GM19452 (cell line): ENCODE results near the gene LACTBL1.

Experiments
- ATAC-seq: cut with Tn5 transposase; IDR thresholded peaks from one replicate; pipeline ENCODE4 v1.9.1; 2021; ENCODE audit not compliant: unreplicated experiment

LACTBL1 gene

DNA sequence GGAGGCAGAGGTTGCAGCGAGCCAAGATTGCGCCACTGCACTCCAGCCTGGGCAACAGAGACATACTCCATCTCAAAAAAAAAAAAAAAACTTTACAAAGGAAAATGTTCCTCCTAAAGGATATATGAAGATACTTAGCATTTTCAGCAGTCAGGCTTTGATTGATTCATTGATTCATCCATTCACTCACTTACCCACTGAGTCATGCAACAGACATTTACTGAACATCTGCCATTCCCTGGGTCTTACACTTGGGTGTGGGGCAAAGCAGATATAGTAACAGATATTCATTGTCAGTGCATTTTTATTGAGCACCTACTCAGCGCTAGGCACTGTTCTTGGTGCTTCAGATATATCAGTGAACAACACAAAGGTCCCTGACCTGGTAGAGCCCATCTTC, 5.6 kb upstream of the LACTBL1 start:
- no peak for ATAC-seq

DNA sequence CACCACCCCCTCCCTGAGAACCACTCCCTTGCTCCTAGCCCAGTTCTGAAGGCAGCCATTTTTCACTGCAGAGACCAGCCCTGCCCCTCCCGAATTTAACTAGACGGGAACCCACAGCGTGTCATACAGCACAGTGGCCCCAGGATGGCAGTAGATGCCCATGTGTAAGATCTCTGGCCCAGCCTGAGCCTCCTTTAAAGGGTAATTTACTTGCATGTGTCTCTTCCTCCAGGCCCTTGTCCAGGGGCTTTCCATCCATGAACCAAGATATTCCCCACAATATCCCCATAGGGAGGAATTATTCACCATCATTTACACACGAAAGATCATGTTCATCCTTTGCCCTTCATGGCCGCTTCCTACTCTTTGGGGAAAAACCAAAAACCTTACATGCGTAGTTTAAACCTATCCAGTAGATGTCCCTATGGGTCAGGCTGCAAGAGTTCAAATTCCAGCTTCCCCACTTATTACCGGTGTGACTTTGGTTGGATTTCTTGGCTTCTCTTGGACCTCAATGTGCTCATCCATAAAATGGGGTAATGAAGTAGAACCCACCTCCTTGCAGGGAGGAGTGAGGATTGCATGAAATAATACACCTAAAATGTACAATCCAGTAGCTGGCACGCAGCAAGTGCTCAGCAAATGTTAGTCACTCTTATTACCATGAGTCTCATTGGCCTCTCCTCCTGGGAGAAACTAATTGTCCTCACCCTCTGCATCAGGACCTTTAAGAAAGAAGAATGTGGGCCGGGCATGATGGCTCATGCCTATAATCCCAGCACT, 4.0 kb upstream of the LACTBL1 start:
- no peak for ATAC-seq

DNA sequence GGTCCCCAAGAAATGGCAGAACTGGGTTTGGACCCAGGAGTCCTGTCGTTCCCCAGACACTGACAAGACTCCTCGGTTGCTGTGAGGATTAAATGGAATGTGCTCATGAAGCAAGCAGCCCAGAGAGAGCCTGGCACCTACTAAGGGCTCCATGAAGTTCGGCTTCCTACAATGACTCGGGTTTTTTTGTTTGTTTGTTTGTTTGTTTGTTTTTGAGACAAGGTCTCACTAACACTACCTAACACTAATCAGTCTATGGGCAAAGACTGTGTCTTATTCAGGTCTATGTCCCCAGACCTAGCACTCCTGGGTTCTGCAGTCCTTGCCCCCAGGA, 3.4 kb upstream of the LACTBL1 start:
- ATAC-seq, result no peak

DNA sequence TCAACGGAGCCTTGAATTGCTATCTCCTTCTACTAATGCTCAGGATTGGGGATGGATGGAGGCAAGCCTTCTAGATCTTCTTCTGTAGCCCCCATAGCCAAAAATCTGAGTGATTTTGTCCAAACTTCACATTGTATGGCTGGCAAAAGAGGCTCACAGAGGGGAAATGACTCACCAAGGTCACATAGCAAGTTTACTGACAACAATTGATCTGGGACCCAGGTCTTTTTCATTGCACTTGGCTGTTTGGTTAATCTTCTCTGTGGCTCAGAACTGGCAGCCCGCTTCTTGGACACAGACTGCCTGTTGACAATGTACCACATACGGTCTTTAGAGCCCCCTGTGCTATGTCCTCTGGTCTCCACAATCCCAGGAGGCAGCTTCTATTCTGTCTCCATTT, 3.0 kb upstream of the LACTBL1 start:
- ATAC-seq, result no peak

DNA sequence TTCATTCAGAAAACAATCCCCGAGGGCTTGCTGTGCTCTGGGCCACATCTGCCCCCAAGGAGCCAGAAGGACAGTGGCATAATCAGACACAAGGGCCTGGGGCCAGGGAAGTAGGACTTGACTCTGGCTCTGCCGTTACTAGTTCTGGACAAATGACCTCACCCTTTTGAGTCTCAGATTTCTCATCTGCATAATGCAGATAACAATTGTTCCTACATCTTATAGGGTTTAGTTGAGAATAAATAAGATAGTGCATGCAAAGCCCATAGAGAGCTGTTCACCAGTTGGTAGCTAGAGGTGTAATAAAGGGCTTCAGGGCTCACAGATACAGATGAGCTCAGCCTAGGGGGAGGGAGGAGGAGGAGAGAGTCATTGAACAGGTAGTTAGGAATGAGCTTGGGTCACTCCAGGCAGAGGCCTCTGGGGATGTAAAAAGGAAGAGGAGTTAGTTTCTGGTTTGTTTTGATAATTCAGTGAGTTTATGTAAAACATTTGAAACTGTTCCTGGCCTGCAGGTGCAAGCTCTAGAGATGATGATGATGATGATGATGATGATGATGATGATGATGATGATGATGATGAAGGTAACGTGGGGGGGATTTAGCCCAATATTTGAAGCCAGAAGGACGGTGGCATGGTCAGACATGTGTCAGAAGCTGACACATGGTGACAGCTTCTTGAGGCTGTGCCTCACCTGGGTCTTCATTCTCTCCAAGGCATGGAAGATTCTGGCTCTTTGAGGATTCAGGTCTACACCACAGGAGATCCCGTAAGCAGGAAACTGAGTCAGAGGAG, 858 bp downstream of the LACTBL1 start:
- ATAC-seq, result no peak

DNA sequence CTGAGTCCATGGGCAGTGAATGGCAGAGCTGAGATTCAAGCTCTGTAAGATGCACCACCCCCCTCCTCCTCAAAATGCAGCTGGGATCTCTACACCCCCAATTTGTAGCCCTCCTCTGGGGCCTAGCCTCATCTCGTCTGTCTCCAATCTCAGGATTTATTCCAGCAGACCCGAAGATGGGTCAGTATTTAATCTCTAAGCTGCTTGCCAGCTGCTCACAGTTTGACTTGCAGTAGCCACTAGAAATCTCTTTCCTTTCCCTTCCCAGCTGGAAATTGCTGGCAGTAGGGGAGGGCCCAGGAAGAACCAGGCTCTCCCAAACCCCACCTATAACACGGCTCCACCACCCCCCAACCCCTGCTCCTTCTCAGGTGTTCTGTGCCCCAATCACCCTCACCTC, 1.5 kb downstream of the LACTBL1 start:
- no peak for ATAC-seq

DNA sequence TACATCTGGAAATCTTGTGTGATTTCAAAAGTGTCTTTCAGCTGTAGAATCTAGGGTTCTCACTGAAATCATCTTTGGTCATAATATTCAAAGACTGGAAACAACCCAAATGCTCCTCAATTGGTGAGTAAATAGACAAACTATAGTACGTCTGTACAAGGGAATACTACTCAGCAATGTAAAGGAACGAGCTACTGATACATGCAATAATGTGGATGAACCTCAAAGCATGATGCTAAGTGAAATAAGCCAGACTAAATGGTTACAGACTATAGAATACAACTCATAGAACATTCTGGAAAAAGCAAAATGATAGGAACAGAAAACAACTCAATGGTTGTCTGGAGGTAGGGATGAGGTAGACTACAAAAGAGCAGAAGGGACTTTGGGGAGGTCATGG, 2.6 kb downstream of the LACTBL1 start:
- no peak for ATAC-seq

DNA sequence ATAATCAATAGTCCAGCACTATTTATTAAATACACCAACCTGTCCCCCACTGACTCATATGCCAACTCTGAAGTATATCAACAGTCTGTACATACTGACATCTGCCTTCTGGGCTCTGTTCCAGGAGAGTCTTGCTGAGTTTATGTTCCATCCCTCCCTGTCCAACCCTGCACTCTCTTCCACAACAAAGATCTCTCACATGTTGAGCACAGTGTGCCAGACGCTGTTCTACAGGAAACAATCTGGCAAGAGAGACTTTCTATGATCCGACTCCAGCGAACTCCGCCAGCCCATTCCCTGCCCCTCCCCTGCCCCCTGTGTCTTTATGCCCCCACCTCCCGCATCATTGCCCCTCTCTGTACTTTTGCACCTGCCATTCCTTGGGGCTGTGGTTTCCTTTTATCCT, 3.4 kb downstream of the LACTBL1 start:
- no peak for ATAC-seq

DNA sequence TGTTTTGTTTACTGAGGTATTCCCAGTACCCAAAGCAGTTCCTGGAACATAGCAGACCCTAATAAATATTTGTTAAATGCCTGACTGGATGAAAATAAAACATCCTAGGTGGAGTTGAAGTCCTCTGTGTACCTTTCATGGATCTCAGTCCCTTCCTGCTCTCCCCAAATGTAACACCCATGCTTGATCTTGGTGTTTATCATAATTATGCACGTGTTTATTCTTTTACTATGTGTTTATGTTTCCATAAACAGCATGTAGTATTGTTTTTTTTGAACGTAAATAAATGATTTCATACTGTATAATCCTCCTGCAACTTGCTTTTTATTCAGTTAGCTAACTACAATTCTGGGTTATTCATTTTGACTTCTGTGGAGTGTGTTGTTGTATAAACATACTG, 4.8 kb downstream of the LACTBL1 start:
- ATAC-seq, result no peak

DNA sequence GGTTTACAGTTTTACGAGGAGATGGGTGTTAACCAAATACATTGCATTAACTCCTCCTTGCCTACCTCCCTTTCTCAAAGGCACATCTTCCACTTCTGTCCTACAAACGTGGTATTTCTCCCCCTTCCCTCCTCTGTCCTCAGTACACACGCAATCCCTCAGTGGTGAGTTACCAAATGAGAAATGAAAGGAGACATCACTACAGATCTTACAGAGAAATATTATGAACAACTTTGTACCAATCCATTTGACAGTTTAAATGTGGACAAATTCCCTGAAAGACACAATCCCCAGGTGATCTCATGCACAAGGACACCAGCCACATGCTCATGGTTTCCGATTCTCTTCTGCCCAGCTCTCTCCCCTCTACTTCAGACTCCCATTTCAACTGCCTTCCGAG, 6.4 kb downstream of the LACTBL1 start:
- ATAC-seq, result no peak

DNA sequence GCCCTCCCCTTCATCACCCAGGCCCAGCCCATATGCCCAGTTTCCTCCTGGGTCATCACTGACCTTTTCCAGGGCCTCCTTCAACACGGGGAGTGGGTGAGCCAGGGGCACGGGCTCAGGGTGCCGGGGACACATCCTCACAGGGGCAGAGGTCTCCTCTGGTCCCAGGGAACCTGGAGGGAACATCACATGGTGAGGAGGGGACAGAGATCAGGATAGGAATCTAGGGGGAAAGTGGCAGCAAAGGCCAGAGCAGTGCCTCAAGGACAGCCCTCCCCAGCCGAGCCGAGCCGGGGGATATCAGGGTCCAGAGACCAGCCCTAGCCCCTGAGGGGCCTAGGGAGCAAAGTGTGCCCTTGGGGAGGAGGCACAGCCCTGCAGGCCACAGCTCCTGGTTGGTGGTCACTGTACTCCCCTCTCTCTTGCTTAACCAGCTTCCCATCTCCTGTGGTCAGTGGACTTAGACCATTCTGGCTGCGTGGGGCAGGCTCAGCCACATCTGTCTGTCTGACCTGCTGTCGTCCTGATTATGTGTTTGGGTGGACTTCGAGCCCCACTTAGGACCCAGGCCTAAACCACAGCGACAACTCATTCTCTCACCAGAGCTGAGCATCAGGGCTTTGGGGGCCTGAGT, 9.5 kb downstream of the LACTBL1 start:
- ATAC-seq, result no peak

DNA sequence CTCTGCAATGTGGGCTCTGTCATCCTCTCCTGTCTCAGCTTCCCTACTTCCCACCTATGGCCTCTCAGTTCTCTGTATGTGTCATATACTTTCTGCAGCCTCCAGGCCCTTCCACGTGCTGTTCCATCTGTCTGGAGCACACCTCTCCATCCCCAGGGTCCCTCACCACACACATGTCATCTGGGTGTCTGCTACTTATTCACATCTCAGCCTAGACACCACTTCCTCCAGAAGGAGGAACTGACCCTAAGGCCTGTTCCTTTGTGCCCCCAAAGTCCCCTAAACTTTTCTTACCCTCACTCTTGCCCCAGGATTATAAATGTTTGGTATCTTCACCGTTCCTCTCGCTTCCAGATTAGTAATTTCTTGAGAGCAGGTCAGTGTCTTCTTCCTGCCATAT, 10.1 kb downstream of the LACTBL1 start:
- ATAC-seq, result no peak

DNA sequence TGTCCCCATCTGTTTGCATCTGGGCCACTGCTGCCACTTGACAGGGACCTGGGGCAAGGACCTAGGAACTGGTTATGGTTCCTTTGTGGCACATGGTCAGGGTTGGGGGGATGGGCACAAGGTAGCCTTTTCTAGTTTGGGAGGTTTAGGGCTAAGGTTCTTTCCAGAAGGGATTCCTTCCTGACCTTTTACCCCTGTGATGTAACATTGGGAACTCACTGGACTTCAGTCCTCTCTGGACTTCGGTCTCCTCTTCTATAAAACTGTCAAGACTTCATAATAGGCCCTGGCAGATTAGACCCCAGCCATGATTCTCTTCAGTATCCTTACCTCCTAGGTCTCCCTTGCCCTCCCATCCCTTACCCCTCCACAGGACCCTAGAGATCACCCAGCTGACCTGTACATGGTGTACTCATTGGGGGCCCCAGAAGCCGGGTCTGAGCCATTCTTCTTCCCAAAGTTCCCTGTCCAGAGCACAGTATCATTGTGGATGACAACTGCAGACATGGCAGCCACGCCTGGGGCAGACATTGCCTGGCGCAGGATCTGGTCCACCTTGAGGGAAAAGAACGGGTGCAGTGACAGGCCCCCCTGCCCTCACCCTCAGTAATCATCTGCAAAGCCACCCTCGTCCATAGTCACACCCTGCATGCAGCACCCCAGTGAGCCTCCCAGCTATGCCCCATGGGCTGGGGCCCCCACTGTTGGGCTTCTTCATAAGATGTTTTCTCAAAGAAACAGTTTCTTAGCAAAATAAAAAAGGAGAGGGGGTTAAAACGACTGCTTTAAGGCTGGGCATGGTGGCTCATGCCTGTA, 12.9 kb downstream of the LACTBL1 start:
- no peak for ATAC-seq

DNA sequence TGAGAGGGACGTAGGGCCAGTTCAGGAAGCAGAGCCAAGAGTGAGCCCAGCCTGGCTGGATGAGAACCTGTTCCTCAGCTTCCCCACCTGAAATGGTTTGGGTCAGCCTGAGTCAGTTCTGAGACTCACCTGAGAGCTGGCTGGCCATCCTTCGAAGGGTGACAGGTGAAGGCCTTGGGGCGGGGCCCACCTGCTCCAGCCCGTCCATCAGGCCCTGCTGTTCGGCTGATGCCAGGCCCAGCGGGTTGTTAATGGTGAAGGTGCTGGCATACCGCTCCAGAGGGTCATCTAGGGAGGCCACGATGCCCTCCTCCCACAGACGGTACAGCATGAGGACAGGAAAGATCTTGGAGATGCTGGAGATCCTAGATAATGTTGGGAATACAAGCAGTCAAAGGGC, 14.1 kb downstream of the LACTBL1 start:
- no peak for ATAC-seq

DNA sequence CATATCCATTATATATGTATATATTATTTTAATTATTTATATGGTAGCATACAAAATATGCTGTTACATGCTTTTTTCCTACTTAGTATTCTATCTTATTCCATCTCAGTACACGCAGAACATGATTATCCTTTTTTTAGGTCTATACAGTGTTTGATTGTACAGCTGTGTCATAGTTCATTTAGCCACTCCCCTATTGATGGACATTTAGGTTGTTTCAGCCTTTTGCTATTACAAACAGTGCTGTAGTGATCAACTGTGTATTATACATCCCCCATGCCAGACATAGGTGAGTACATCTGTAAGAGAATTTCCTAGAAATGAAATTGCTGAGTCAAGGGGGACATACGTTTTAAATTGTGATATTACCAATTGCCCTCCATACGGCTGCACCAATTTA, 15.6 kb downstream of the LACTBL1 start:
- no peak for ATAC-seq

DNA sequence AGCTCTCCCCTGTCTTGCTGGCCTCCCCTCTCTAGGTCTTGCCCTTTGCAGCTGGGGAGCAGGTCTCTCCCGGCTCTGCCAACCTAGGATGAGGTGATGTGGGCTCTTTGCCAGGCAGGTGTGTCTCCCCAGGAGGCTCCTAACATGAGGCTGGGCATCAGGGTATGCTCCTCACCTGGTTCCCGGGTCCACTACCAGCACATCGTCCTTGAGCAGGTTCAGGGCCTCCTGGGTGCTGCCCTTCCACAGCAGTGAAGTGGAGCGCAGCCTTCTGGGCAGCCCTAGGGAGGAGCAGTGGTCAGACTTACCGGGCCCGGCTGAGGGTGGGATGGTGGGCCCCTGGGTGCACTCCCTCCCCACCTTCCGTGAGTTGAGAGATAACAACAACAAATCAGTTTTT, 17.5 kb downstream of the LACTBL1 start:
- no peak for ATAC-seq

DNA sequence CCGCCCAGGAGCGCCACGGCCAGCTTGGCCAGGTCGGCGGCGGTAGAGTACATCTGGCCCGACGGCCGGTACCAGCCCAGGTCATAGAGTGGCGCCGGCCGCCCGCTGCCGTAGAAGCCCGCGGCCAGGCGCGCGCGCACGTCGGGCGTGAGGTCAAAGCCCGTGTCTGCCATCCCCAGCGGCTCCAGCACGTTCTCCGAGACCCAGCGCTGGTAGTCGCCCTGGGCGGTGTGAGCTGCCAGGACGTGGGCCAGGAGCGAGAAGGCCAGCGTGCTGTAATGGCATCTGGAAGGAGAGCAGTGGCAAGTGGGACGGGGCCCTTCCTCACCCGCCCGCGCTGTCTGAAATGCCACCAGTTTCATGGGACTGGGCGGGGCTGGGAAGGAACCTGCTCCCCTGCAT, 18.9 kb downstream of the LACTBL1 start:
- ATAC-seq, result no peak

DNA sequence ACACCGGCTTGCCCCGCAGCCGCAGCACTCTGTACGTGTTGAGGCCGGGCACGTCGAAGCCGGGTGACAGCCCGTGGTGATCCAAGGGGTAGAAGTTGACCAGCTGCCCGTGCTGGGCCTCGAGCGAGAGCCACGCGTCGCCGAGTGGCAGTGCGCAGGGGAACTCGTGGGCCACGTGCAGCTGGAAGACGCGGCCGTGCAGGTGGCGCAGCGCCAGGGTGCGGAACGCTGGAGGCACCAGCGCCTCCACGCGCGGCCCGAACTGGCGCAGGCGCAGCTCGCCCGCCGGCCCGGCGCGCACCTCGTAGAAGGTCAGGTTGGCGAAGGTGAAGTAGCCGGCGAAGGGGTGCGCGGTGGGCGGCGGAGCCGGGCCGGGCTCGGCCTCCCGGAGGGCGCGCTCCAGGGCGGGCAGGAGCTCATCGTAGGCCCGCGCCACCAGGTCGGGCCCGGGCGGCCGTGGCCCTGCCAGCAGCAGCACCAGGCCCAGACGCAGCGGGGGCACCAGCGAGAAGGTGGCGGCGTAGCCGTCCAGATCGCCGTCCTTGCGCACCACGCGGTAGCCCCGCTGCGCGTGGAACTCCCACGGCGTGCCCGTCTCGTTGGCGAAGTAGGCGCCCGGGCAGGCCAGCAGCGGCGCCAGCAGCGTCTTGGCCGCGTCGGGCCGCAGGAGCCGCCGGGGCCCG, 19.5 kb downstream of the LACTBL1 start:
- no peak for ATAC-seq

DNA sequence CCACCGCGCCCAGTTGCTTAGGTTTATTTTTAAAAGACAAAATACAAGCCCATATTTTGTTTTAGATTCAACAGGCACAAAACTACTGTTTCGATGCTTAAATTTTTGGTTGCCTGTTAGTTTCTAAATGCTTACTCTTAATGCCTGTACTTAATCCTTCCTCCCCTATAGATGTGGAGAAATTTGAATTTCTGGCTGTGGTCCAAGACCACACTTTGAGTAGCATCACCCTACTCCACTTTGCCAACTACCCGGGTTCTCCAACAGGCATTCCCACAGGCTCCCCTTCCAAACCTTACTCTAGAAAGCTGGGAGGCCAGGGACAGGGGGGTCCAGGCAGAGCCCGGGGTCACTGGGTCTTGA, 20.0 kb downstream of the LACTBL1 start:
- no peak for ATAC-seq

DNA sequence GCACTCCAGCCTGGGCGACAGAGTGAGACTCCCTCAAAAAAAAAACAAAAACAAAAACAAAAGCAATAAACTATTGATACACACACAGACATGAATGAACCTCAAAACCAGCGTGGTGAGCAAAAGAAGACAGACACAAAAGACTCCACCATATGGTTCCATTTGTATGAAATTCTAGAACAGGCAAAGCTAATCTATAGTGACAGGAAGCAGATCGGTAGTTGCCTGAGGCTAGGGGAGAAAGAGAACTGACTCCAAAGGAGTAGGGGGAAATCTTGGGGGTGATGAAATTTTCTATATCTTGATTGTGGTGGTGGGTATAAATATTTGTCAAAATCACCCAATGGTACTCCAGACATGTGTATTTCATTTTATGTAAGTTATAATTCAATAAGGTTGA, 20.9 kb downstream of the LACTBL1 start:
- no peak for ATAC-seq

DNA sequence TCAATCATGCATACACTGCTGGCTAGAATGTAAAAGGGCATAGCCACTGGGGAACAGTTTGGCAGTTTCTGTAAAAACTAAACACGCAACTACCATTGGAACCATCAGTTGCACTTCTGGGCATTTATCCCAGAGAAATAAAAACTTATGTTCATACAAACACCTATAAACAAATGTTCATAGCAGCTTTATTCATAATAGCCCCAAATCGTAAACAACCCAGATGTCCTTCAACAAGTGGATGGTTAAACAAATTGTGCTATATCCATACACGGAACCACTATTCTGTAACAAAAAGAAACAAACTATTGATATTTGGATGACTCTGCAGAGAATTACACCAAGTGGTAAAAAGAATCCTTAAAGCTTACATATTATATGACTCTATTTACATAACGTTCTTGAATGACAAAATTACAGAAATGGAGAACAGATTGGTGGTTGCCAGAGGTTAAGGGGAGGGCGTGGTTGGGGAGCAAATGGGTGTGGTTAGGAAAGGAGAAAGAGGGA, 22.8 kb downstream of the LACTBL1 start:
- no peak for ATAC-seq
